NCI-H128 (cell line): ENCODE measurements around the gene ILKAP.

Source experiments
- DNase-seq: peaks from one replicate; lab custom pipeline; 2025; ENCODE audit not compliant: unreplicated experiment; lab: John Stamatoyannopoulos, UW

Gene ILKAP

DNA sequence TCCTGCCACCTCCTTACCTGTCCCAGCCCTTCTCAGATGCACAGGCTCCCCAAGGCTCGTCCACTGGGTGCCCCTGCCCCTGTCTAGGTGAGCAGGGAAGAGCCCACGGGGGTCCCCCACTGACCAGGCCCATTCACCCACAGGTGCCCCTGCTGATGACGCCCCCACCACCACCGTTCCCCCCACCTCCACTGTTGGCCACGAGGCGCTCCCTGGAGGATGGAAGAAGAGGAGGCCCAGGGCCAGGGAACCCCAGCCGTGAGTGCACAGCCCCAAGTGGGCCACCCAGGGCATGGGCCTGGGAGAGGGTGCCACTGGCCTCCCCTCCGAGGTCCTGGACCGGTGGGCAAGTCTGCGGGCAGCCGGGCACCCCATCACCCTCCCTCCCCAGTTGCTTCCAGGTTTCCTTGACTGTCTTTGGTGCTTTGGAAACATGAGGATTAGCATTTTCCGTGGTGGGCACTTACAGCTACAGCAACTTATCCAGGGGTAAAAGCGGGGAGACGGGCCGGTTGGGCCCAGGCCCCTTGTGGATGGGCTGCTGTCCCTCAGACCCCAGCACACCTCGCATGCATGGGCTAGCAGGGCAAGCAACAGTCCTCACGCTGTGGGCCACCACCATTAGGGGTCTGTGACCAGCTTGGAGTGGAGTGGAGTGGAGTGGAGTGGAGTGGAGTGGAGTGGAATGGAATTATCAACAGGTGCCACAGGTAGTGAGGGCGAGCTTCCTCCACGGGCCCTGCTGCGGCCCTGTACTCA, 78.2 kb downstream of the ILKAP start:
- DNase-seq: no peak

DNA sequence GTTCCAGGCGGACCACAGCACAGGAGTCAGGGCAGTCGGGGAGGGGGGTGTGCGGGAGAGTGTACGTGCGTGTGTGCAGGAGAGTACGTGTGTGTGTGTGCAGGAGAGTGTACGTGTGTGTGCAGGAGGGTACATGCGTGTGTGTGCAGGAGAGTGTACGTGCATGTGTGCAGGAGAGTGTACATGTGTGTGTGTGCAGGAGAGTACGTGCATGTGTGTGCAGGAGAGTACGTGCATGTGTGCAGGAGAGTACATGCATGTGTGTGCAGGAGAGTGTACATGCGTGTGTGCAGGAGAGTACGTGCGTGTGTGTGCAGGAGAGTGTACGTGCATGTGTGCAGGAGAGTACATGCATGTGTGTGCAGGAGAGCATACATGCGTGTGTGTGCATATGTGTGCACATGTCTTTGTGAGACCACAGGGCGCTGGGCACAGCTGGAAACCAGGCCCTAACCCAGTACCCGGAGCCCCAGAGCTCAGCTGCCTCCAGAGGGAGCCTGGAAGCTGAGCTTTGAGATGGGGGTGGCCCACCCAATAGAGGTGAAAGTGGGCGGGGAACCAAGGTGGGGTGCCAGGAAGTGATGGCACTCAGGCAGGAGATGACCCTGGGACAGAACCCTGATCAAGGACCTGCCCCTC, 78.9 kb downstream of the ILKAP start:
- no peak for DNase-seq

DNA sequence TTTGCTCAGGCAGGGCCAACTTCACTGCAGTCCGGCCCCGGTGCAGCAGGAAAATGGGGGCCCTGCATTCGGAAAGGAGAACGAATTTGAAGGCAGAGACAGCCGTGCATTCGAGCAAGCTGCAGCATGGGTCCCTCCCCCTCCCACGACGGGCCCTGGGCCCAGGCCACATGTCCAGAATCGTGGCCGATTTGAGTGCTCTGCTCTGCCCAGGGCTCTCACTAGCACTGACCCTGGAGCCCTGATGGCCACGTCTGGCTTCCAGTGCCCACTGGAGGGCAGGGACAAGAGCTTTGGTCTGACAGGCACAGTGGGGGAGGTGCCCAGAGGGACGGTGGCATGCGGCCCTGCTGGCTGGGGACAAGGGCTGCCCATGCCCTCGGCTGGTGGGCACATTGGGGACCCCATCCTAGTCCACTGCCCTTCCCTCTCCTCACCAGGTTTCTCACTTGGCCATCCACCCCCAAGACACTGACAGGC, 79.5 kb downstream of the ILKAP start:
- no peak for DNase-seq

DNA sequence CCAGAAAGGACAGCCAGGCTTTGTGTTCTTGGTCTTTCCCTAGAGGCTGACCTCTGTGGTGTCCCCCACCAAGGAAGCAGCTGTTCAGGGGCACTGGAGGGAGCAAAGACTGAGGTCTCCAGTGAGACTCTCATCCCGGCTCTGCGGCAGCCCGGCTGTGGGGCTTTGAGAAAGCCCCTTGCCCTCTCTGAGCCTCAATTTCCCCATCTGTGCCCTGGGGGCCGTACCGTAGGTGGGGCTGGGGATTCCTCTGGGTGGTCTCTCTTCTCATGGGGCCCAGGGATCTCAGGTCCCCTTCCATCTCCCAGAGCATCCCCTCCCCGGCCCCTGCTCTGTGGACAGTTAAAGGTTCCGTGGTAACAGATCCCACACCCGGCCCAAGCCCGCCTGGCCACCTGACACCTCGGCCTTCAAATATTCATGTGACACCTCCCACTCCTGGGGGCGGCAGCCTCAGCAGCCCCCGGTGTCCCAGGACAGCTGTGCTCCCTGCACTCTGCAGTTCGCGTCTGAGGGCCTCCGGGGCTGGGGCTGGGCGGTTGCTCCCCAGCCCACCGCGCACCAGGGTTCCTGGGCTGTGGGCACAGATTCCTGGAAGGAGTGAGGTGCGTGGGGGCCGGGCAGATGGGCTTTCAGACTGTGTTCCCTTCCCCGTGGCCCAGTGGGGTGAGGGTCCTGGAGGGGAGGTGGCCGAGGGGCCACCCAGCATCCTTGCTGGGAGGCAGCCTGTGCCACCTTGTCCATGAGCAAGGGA, 80.1 kb downstream of the ILKAP start:
- no peak for DNase-seq

DNA sequence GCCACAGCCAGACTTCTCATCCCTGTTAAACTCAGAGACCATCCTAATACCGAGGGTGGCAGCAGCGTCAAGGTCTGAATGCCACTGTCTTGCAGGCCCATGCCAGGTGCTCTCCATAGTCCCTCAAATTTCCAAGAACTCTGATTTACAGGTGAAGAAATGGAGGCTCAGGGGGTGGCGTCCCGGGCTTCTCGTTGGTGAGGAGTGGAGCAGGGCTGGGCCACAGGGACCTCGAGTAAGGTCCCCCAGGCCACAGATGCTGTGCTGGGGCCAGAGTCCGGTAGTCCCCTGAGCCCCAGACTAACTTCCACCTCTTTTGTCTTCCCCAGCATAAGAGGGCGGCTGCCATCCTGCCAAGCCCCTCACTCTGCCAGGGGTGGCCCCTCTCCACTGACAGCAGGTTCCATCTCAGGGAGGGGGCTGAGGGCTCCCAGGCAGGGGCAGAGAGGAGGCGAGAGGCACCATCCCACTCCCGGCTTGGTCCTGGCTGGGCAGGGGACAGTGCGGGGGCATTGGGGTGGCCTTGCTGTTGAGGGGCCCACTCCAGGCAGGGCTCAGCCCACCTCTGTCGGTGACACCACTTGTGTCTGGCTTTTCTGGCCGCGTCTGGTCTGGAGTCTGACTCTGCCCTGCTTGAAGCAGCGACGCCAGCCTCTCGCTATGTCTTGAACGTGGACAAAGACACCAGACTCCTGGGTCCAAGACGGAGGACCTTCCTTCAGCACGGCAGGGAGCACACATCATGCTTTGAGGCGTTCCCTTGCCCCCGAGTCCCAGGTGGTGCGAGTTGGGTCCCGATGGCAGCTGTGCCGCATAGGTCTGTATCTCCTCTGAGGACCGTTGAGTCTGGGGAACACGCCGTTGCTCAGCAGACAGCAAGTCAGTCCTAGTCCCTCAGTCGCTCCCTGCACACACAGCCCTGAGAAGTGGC, 80.9 kb downstream of the ILKAP start:
- DNase-seq: no peak

DNA sequence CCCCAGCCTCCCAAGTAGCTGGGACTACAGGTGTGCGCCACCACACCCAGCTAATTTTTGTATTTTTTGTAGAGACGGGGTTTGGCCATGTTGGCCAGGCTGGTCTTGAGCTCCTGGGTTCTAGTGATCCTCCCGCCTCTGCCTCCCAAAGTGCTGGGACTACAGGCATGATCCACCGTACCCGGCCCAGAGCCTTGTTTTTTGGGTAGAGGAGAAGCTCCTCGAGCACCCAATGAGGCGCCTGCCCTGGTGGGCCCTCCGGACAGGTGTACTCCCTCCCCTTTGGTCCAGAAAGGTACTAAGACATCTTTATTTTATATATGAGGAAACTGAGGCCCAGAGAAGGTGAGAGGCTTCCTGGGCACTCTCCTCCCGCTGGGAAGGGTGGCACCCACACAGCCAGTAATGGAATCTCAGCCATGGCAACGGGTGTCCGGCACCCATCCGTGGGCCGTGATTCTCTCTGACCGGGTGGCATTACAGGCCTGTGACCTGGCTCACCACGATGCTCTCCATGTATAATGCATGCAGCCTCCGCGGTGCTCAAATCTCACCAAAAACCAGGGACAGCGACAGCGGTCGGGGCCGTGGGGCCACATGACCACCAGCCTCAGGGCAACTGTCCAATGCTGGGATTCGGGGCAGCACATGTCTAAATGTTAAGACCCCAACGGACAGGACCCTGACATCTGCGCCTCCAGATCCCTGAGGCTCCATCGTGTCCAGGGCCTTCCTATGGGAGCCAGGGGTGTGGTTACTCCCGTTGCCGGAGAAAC, 81.8 kb downstream of the ILKAP start:
- DNase-seq: no peak

DNA sequence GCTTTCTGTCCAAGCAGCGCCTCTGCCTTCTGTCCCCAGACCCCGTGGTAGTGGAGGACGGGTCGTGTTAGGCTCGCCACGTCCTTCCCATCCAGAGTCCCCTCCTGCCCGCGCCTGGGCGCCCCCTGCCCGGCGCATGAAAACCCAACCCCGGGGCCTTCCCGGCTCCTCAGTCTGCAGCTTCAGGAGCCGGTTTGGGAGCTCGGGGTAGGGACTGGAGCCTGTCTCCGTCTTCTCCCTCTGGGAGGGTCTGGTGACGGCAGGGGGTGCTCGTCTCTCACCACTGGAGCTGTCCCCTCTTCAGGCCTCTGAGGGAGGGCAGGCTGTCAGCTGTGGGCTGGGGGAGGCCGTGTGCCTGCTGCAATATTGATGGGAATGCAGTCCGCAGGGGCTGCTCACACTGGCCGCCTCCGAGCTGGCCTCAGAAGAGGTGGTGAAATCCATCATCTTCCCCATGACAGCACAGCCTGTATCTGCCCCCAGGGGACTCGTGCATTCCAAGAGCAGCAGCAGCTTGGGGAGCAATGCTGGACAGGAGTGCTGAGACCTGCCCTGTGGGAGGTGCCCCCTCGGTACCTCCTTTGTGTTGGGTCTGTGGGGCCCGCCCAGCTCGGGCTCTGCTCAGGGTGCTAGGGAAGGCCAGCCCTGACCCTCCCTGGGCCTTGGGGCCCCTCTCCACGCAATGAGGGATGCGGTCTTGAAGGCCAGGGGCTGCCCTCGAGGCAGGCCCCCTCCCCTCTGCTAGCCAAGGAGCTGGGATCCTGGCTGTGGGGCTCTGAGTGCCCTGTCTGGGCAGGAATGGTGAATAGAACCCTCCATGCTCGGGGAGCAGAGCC, 82.8 kb downstream of the ILKAP start:
- DNase-seq: no peak
